ENCODE data around the gene TBC1D14.

Gene TBC1D14

GRCh38 chr4:7027284-7027683 lies 117.7 kb downstream of the TBC1D14 start:
- no peak for DNase-seq

- DNase-seq: no peak
Measured at GRCh38 chr4:7027913-7028312, 118.3 kb downstream of the TBC1D14 start.

- DNase-seq: no peak
Measured at GRCh38 chr4:7029212-7029611, 119.6 kb downstream of the TBC1D14 start.

- no peak for DNase-seq
Measured at GRCh38 chr4:7029921-7030320, 120.3 kb downstream of the TBC1D14 start.

- no peak for DNase-seq
Measured at GRCh38 chr4:7030856-7031255, 121.2 kb downstream of the TBC1D14 start.

- no peak for DNase-seq
Measured at GRCh38 chr4:7031558-7032449, 122.2 kb downstream of the TBC1D14 start.

- DNase-seq: no peak
Measured at GRCh38 chr4:7032596-7032995, 123.0 kb downstream of the TBC1D14 start.

GRCh38 chr4:7034262-7035081 lies 124.8 kb downstream of the TBC1D14 start:
- no peak for DNase-seq

GRCh38 chr4:7037425-7037824 lies 127.8 kb downstream of the TBC1D14 start:
- no peak for DNase-seq

GRCh38 chr4:7040765-7041164 lies 131.1 kb downstream of the TBC1D14 start:
- DNase-seq: no peak

GRCh38 chr4:7041246-7041645 lies 131.6 kb downstream of the TBC1D14 start:
- no peak for DNase-seq

- no peak for DNase-seq
Measured at GRCh38 chr4:7041801-7042502, 132.3 kb downstream of the TBC1D14 start.

GRCh38 chr4:7042503-7043283 lies 133.1 kb downstream of the TBC1D14 start:
- DNase-seq: peak; percentile 91

GRCh38 chr4:7043284-7044136 lies 133.9 kb downstream of the TBC1D14 start, which contains the start of gene TADA2B:
TADA2B (plus strand) TSS chr4:7043372; CDS start chr4:7043580, 208 bp downstream.
- DNase-seq: peak; percentile 28 to 38

- no peak for DNase-seq
Measured at GRCh38 chr4:7044137-7044930, 134.7 kb downstream of the TBC1D14 start.

GRCh38 chr4:7045553-7045952 lies 135.9 kb downstream of the TBC1D14 start:
- no peak for DNase-seq

- DNase-seq: no peak
Measured at GRCh38 chr4:7045961-7046921, 136.6 kb downstream of the TBC1D14 start.

- no peak for DNase-seq
Measured at GRCh38 chr4:7046971-7047370, 137.3 kb downstream of the TBC1D14 start.

GRCh38 chr4:7048642-7049041 lies 139.0 kb downstream of the TBC1D14 start:
- no peak for DNase-seq
